GM18508 (cell line): ENCODE results near the gene C1GALT1C1L.
"Not testable (repeated sequence)": the region's sequence is repeated elsewhere in the genome, so short reads cannot be mapped to it uniquely, and the experiment has no call there.

Experiments
- ATAC-seq: cut with Tn5 transposase; IDR thresholded peaks from one replicate; pipeline ENCODE4 v1.9.1; 2021; ENCODE audit warnings: moderate number of reproducible peaks; ENCODE audit not compliant: insufficient read depth, unreplicated experiment

Gene C1GALT1C1L

GRCh38 chr2:43676322-43677050 is at the start of gene C1GALT1C1L:
Gene C1GALT1C1L (minus strand): TSS chr2:43676429. CDS start chr2:43676322, 107 bp downstream.
- ATAC-seq, result no peak

GRCh38 chr2:43725711-43726246 is 49.5 kb upstream of the C1GALT1C1L start:
- no peak for ATAC-seq

GRCh38 chr2:43724728-43725526 is 48.7 kb upstream of the C1GALT1C1L start:
- ATAC-seq, result no peak

- ATAC-seq, result peak; percentile 61
These were observed 42.4 kb upstream of the C1GALT1C1L start for GRCh38 chr2:43718530-43719124.

- no peak for ATAC-seq
These were observed 41.1 kb upstream of the C1GALT1C1L start for GRCh38 chr2:43717322-43717721.

- ATAC-seq, result no peak
These were observed 39.3 kb upstream of the C1GALT1C1L start for GRCh38 chr2:43715300-43716098.

GRCh38 chr2:43714164-43714563 is 37.9 kb upstream of the C1GALT1C1L start:
- no peak for ATAC-seq

- ATAC-seq, result no peak
These were observed 34.6 kb upstream of the C1GALT1C1L start for GRCh38 chr2:43710866-43711265.

GRCh38 chr2:43708891-43709290 is 32.7 kb upstream of the C1GALT1C1L start:
- no peak for ATAC-seq

GRCh38 chr2:43708178-43708577 is 31.9 kb upstream of the C1GALT1C1L start:
- ATAC-seq, result no peak

GRCh38 chr2:43707255-43708015 is 31.2 kb upstream of the C1GALT1C1L start:
- ATAC-seq, result no peak

GRCh38 chr2:43701111-43701510 is 24.9 kb upstream of the C1GALT1C1L start:
- ATAC-seq, result no peak

GRCh38 chr2:43699761-43700160 is 23.5 kb upstream of the C1GALT1C1L start:
- no peak for ATAC-seq

- not testable (repeated sequence) for ATAC-seq
These were observed 21.9 kb upstream of the C1GALT1C1L start for GRCh38 chr2:43698140-43698539.

- no peak for ATAC-seq
These were observed 16.3 kb upstream of the C1GALT1C1L start for GRCh38 chr2:43692428-43692994.

- ATAC-seq, result no peak
These were observed 13.8 kb upstream of the C1GALT1C1L start for GRCh38 chr2:43689999-43690398.

GRCh38 chr2:43685357-43685756 is 9.1 kb upstream of the C1GALT1C1L start:
- no peak for ATAC-seq

GRCh38 chr2:43677783-43678182 is 1.6 kb upstream of the C1GALT1C1L start:
- ATAC-seq, result not testable (repeated sequence)
